Raji (cell line): ENCODE results near the gene CLCN7.

Experiments
- POLR2A ChIP-seq: IDR thresholded peaks from 2 replicates; pipeline ENCODE4 v1.6.1; 2011; ENCODE audit warnings: low read depth, low read length, control low read depth; ENCODE audit not compliant: insufficient read depth

Gene CLCN7

DNA sequence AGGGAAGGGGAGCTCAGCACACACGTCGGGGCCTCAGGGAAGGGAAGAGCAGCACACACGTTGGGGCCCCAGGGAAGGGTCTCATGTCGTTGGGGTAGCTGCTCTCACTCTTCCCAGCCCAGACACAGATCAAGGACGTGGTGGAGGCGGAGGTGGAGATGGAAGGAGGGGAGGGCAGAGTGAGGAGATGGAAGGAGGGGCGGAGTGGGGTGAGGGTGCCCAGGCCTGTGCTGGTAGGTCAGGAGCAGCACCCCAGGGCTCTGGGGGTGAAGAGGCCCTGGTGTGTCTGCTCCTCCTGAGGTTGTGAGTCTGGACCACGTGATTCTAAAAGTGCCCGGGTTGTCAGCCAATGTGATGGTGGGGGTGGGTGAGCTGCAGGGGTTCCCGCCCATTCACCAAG, 14.9 kb downstream of the CLCN7 start:
- TF ChIP-seq POLR2A, result no peak

DNA sequence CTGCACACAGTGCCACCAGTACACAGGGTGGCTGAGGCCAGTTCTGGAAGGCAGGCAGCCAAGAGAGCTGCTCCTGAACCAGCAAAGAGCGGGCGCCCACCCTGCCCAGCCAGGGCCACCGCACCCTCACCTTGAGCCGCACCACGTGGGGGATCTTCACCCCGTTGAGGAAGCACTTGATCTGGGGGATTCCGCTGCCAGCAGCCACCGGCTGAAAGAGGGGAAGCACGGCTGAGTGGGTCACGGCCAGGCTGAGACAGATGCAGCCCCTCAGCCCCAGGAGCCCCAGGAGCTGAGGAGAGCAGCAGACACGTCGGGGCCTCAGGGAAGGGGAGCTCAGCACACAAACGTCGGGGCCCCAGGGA, 15.9 kb downstream of the CLCN7 start:
- no peak for TF ChIP-seq POLR2A

DNA sequence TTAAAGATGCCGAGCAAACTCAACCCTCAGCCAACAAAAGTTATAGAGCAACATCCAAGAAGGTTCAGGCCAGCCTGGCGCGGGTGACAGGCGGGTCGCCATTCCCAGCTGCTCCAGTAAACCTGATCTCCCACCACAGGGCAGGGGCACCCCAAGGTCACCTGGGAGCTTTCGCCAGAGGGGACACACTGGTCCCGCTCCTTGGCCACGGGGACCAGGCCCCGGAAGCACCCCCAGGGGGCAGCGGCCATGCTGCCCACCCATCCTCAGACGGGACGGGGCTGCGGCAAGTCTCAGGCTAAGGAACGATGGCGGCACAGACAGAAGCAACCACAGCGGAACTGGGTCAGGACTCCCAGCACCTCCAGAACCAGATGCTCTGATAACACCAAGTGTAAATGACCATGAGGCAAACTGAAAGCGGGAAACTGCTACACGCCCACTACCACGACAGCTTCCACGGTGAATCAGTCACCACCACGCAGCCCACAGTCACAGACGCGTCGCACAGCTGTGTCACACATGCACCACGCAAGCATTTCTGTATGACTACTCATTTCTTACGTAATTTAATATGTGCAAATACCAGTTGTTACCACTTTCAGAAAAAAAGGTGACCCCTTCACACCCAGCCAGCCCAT, 16.4 kb downstream of the CLCN7 start:
- TF ChIP-seq POLR2A, result no peak

DNA sequence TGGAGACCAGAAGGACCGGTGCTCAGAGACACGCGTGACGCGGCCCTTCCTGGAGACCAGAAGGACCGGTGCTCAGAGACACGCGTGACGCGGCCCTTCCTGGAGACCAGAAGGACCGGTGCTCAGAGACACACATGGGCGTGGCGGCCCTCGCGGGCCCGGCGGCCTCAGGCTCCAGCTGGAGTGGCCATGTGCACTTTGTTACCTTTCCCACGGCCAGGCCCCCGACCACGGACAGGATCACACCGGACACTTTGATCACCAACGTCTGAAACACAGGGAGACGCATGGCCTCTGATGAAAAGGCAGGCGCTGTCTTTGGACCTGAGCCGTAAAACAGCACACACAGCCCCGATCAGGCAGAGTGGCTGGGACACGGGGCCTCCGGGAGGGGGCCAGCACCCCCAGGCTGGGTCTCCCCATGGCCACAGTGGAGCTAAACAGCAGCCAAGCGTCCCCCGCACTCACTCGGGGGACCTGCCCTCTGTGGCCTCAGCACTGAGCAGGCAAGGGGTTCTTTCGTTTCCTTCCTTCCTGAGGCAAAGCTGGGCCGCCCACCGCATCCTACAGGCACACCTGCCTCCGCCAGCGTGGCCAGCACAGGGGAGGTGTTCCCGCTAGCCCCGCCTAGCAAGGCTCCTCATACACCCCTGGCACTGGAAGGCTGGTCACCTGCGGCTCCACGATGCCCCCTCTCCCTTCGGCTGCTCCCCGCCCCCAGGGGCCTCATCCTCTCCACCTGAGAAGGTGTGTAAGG, 17.2 kb downstream of the CLCN7 start:
- no peak for TF ChIP-seq POLR2A

DNA sequence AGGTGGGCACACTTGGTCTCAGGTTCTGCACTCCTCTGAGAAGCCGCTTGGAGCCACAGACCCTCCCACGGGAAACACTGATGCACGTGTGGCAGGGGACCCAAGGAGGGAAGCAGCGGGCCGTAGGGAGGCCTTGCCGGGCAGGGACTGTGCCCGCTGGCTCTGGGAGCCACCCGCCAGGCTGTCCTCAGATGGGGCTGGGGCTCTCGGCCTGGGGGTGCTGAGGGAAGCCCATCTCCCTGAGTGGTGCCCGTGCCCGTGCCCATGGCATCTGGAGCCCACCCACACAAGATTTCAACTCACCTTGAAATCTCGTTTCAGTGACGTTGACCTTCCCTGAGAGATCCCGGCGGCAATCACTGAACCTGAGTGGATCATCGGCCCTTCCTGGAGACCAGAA, 17.9 kb downstream of the CLCN7 start:
- TF ChIP-seq POLR2A, result no peak

DNA sequence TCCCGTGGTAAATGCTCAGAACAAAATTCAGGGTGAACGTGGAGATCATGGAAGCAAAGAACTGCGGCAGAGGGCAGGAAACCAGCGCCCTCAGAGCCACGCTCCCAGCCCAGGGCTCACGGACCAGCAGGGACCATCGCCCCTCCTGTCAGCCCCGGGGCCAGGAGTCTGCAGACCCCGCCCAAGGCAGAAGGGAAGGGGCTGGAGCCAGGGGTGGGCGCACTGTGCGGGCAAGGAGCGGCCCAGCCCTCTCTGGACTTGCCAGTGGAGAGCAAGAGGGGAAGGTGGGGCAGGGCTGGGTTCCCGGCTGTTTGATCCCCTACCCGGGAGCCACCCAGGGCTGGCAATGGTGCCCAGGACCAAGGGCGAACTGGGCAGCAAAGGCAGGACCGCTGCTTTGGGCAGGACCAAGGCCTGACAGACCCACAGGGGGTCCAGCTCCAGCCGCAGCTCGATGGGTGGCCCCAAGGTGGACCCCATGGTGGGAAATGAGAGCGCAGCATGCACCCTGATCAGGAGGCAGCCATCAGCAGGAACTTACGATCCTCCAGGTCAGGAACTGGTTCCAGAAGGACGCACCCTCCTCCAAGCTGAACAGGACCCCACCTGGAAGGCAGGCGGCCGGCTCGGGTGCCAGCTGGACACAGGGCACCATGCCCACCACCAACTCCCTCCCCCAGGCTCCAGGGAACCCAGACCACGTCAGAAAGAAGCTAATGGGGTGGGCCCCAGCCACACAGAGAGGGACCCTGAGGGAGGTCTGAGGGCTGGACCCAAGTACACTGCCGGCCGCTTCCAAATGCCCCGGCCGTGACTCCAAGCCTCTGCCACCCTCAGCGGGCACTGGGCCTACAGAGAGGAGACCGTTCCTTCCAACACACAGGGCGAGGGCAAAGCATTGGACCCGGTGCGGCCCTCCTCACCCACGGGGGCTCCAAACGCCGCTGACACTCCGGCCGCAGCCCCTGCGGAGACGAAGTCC, 19.3 kb downstream of the CLCN7 start:
- TF ChIP-seq POLR2A, result no peak

DNA sequence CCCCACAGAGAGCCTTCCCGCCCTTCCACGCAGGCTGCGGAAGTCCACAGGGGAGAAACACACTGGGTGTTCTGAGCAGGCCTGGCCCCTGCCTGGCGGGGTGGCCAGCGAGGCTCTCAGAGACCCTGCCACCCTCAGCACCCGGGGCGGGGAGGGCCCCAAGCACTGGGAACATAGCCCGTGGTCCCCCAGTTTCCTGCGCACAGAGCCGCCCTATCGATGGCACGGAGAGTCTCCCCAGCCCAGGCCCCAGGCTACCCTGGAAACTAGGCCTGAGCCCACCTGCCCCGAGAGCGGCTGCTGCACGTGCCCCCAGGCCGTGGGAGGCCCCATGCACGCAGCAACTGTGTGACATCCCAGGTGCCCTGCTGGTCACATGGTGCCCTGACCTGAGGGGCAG, 20.3 kb downstream of the CLCN7 start:
- TF ChIP-seq POLR2A, result no peak

DNA sequence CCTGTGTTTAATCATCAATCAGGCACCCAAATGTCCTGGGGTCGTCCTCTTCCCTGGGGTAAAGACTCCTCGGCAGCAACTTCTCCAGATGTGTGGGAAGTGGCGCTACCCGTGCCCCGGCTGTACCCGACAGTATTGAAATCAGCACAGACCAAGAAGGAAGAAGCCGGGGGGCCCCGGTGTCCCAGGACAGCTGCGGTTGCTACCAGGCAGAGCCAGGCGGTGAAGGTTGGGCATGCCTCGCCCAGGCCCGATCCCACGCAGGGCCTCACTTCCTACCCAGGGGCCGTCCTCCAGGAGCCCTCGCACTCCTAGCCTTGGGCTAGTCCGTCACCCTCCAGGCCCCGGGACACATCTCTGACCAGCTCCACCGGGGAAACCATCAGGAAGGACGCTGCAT, 21.5 kb downstream of the CLCN7 start:
- TF ChIP-seq POLR2A, result no peak

DNA sequence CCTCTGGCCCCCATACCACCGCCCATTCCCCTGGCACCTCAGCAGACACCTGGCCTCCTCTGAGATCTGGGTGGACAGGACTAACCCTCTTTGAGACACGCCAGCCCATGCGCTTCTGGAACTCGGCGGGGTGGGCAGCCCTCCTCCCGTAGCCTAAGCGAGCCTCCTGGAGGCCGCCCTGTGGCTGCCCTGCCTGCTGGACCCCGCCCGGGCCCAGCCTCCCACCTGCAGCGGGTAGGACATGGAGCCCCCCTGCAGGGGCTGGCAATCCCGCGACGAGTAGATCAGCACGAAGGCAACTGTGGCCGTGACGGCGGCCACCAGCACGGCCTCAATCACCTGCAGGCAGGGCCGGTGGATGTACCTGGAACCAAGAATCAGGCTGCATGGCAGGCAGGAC, 22.3 kb downstream of the CLCN7 start:
- TF ChIP-seq POLR2A, result no peak

DNA sequence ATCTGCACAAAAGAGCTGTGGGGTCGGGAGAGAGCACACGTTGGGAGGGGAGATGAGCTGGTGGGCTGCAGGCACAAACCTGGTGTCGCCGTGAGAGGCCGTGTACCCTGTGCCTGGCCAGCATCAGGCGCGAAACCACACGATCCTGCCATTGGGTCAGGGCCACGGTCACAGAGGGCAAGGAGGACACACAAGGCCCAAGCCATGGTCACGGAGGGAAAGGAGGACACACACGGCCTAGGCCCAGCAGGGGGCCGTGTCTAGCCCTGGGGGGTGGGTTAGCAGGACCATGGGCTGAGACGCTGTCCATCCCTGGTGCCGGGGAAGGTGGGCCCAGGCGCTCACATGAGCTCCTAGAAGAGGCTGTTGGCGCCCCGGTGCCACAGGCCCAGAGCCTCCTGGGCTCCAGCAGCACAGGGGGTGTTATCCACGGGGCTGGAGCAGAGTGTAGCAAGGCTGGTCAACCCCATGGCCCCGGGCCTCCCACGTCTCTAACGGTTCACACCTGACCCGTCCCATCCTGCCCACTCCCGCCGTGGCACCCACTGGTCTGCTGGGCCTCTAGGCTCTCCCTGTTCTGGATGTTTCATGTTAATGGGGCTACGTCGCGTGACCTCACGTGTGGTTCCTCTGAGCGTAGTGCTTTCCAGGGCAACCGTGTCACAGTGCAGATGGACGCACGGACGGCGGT, 23.0 kb downstream of the CLCN7 start:
- TF ChIP-seq POLR2A, result no peak

DNA sequence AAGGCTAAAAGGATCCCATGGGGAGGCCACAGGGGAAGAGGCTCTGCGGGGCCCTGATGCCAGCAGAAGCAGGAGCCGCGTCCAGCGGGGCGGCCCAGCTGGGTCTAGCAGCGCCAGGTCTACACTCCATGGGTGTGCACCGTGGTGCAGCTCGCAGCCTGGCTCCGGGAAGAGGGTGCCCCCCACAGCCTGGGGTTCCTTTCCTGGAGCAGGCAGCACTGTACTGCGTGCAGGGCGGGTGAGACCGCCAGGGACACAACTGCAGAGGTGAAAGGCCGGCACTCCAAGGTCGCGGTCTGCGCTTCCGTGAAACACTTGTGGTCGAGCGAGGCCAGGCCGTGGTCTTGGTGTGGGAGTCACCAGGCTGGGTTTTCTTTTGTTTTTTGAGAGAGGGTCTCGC, 24.0 kb downstream of the CLCN7 start:
- TF ChIP-seq POLR2A, result no peak

DNA sequence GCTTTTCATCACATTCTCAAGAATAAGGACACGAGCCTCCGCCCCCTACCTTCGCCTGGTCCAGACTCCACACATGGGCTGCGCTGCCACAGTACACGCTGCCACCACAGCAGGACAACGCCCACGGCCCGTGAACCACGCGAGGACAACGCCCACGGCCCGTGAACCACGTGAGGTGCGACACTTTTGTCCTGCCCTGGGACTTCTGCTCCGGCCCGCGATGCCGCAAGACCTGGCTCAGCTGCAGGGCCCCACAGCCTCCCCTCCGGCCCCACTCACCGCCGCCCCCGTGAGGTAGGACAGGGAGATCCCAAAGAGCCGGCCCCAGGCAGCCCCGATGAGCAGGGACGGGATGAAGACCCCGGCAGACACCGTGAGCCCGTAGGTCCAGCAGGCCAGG, 24.6 kb downstream of the CLCN7 start:
- TF ChIP-seq POLR2A, result no peak

DNA sequence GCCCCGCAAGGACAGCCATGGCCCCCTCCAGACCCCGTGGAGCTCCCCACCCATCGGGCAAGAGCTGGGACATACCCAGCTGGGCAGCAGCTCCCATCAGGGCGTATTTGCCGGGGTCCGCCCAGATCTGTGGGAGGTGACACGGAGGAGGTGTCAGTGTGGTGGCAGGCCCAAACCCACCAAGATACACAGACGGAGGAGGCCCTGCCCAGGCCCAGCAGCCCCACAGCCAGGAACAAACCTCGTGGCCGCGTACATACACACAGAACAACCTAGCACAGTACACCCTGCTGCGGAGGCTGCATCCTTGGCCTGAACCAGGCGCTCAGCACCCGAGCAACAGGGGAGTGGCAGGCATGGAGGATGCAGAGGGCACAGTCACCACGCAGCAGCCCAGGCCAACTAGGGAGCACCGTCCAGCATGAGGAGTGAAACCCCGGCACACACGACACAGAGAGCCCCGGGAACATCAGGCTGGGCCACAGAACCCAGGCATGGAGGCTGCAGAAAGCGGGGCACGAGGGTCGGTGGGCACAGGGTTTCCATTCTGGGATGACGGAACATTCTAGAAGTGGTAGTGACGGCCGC, 25.5 kb downstream of the CLCN7 start:
- TF ChIP-seq POLR2A, result no peak

DNA sequence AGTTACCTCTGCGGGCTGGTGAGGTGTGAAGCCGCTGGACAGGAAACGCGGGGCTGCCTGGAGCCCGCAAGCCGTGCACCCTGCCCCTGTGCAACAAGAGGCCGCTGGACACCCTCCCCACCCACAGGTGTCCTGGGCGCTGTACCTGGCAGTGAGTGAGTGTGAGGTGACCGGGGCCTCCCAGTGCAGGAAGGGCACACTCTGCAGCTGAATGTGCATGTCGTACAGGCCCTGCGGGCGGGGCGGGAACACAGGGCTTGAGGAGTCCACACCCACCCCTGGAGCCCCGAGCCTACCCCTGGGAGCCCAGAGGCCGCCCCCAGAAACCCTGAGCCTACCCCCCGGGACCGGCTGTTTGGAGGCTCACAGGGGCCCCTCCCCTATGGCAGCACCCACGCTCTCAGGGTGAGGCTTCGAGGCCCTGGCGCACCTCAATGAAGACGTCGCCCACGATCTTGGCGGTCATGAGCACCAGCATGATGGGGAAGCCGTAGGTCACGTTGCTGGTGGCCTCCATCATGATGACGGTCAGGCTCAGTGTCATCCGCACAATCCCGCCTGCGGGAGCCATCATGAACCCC, 26.2 kb downstream of the CLCN7 start:
- TF ChIP-seq POLR2A, result no peak
